Measurements from ENCODE around the gene C1QTNF6.

C1QTNF6 gene

DNA sequence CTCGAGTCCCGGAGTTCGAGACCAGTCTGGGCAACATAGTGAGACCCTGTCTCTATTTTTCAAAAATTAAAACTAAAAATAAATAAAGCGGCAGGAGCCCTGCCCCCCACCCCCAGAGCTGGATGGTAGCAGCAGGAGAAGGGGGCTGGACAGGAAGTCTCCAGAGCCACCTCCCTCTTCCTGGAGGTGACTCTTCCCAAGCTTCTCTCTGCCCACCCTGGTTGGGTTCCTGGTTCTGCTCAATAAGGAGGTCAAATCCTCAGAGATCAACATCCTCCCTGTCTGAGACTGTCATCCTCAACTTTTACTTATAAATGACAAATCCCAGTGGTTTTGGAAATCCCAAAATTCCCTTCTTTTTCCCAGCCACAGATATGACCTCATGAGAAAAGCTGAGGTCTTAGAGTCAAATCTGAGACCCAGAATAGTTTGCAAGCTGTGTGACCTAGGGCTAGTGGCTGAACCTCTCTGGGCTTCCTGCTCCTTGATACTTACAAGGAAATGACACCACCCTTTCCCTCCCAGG is 987 bp downstream of the C1QTNF6 start:
- TF ChIP-seq CTCF (IDR thresholded peaks at IDR 0.05; ENCODE audit: control insufficient read depth, extremely low read depth, insufficient read depth) = no peak
- no peak for DNase-seq (ENCODE audit: low read depth)
- H3K4me3 ChIP-seq (ENCODE audit: low read depth, low read length) = no peak overlapping the region

DNA sequence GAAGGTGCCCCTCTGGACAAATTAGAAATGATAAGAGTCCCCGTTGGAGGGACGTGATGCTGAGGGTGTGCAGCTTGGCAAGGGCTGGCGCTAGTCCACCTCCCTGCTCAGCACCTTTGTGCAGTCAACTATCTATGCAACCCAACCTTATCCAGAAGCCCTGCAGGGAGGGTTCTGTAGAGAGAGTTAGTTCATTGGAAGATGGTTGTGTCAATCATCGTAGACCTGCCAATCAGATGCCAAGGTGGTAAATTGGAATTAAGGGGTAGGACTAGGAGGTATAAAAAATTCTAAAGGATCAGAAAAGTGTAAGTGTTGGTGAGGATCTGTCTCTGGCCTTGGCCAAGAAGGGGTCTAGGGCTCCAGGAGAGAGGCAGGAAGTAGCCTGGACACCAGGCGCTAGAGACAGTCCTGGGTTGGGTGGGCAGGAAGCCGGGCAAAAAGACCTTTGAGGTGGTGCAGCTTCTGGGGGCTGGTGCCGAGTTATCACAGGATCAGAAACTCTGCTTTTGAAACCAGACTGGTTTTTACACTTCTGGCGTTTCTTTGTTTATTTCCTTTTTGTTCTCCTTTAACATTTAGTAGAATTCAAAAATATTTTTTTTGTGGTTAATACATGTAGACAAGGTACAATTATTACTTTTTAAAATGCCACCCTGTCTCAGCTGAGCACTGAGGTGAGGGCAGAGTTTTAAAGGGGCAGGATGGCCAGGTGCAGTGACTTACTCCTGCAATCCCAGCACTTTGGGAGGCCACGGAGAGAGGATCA is 1.6 kb downstream of the C1QTNF6 start:
- TF ChIP-seq CTCF (IDR thresholded peaks at IDR 0.05; ENCODE audit: control insufficient read depth, extremely low read depth, insufficient read depth) = no peak
- no peak for DNase-seq (ENCODE audit: low read depth)
- no peak overlapping the region for H3K4me3 ChIP-seq (ENCODE audit: low read depth, low read length)

DNA sequence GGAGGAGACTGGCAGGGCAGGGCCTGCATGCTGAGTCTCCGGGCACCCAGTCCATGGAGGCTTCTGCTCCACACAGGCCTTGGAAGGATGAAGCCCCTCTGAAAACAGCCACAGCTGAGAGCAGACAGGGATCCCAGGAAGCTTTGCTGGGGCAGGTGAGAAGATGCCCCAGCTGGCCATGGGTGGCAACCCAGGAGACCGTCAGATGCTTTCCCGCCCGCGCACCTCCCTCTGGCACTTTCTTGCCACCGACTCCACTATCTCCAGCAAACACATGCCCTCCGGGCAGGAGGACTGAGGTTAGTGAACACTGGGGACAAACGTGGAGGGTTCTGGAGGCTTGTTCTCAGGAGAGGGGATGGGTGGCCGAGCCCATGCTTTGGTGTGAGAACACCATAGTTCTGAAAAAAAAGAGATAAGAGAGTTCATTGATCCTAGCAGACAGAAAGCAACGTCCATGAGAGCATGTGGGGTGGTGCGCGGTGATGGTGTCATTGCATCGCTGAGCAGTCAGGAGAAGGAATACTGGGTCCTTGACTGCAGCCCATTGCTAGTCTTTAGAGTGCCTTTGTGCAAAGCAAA is 2.3 kb downstream of the C1QTNF6 start:
- TF ChIP-seq CTCF (IDR thresholded peaks at IDR 0.05; ENCODE audit: control insufficient read depth, extremely low read depth, insufficient read depth) = no peak
- no peak overlapping the region for H3K4me3 ChIP-seq (ENCODE audit: low read depth, low read length)
- no peak for DNase-seq (ENCODE audit: low read depth)

- no peak overlapping the region for H3K4me3 ChIP-seq (ENCODE audit: low read depth, low read length)
- no peak for TF ChIP-seq CTCF (IDR thresholded peaks at IDR 0.05; ENCODE audit: control insufficient read depth, extremely low read depth, insufficient read depth)
- no peak for DNase-seq (ENCODE audit: low read depth)
Observed at GRCh38 chr22:37184816-37185541, 3.1 kb downstream of the C1QTNF6 start.

- no peak for DNase-seq (ENCODE audit: low read depth)
- TF ChIP-seq CTCF (IDR thresholded peaks at IDR 0.05; ENCODE audit: control insufficient read depth, extremely low read depth, insufficient read depth) = no peak
- no peak overlapping the region for H3K4me3 ChIP-seq (ENCODE audit: low read depth, low read length)
Observed at GRCh38 chr22:37184380-37184755, 3.7 kb downstream of the C1QTNF6 start.

- TF ChIP-seq CTCF (IDR thresholded peaks at IDR 0.05; ENCODE audit: control insufficient read depth, extremely low read depth, insufficient read depth) = peak; percentile 36; the same call in 1 of the 2 replicates
- DNase-seq (ENCODE audit: low read depth) = no peak
Observed at GRCh38 chr22:37183432-37184379, 4.3 kb downstream of the C1QTNF6 start.

More at GRCh38 chr22:37183432-37184379, 4.3 kb downstream of the C1QTNF6 start:
- H3K4me3 ChIP-seq (ENCODE audit: low read depth, low read length) = no peak overlapping the region

All from LNCaP clone FGC (cell line).